Measurements from ENCODE around the gene SAMD11.

GRCh38 chr1:993379-993995 lies 69.8 kb downstream of the SAMD11 start:
- no peak for TF ChIP-seq CTCF (IDR thresholded peaks at IDR 0.05)
- TF ChIP-seq EZH2 (IDR thresholded peaks at IDR 0.05; ENCODE audit: borderline replicate concordance, insufficient read depth, low read depth, low read length, poor library complexity, severe bottlenecking) = no peak
